Measurements from ENCODE around the gene SERGEF.

GRCh38 chr11:18027475-18027874 lies 14.6 kb upstream of the SERGEF start:
- TF ChIP-seq POLR2A (IDR thresholded peaks at IDR 0.05) = no peak
- TF ChIP-seq CTCF (IDR thresholded peaks at IDR 0.05) = no peak
- no peak for TF ChIP-seq EP300 (IDR thresholded peaks at IDR 0.05)
- TF ChIP-seq POLR2AphosphoS5 (IDR thresholded peaks at IDR 0.05) = no peak
